GM19043 (cell line): ENCODE data around the gene P2RX6.

ENCODE experiments used
- ATAC-seq: cut with Tn5 transposase; IDR thresholded peaks from one replicate; pipeline ENCODE4 v1.9.1; 2021; ENCODE audit warnings: low read depth; ENCODE audit not compliant: unreplicated experiment

Gene P2RX6

GRCh38 chr22:21010426-21011113 is 4.4 kb upstream of the P2RX6 start:
- no peak for ATAC-seq

GRCh38 chr22:21012446-21013407 is 2.2 kb upstream of the P2RX6 start:
- ATAC-seq, result no peak

GRCh38 chr22:21013657-21014201 is 1.2 kb upstream of the P2RX6 start:
- ATAC-seq, result no peak

- ATAC-seq, result peak; percentile 88
Observed at GRCh38 chr22:21014202-21014725, 701 bp upstream of the P2RX6 start.

GRCh38 chr22:21015466-21016006 is 571 bp downstream of the P2RX6 start:
- ATAC-seq, result no peak

- ATAC-seq, result no peak
Observed at GRCh38 chr22:21016644-21017420, 1.9 kb downstream of the P2RX6 start.

GRCh38 chr22:21018314-21018713 is 3.3 kb downstream of the P2RX6 start:
- ATAC-seq, result no peak

GRCh38 chr22:21020802-21021429 is 6.0 kb downstream of the P2RX6 start:
- ATAC-seq, result no peak

- no peak for ATAC-seq
Observed at GRCh38 chr22:21022507-21022906, 7.5 kb downstream of the P2RX6 start.

GRCh38 chr22:21022955-21023614 is 8.1 kb downstream of the P2RX6 start:
- ATAC-seq, result no peak

- no peak for ATAC-seq
Observed at GRCh38 chr22:21025266-21025665, 10.3 kb downstream of the P2RX6 start.

- no peak for ATAC-seq
Observed at GRCh38 chr22:21025763-21026755, 11.1 kb downstream of the P2RX6 start.

GRCh38 chr22:21026783-21027692 is 12.1 kb downstream of the P2RX6 start:
- no peak for ATAC-seq

- no peak for ATAC-seq
Observed at GRCh38 chr22:21028277-21029251, 13.6 kb downstream of the P2RX6 start.

- no peak for ATAC-seq
Observed at GRCh38 chr22:21029486-21030025, 14.6 kb downstream of the P2RX6 start.

- ATAC-seq, result no peak
Observed at GRCh38 chr22:21030032-21030431, 15.1 kb downstream of the P2RX6 start.
